Measurements from ENCODE around the gene EIF1AD.
"Not testable (repeated sequence)": the region's sequence is repeated elsewhere in the genome, so short reads cannot be mapped to it uniquely, and the experiment has no call there.

The EIF1AD gene, protein sequence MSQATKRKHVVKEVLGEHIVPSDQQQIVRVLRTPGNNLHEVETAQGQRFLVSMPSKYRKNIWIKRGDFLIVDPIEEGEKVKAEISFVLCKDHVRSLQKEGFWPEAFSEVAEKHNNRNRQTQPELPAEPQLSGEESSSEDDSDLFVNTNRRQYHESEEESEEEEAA

DNA sequence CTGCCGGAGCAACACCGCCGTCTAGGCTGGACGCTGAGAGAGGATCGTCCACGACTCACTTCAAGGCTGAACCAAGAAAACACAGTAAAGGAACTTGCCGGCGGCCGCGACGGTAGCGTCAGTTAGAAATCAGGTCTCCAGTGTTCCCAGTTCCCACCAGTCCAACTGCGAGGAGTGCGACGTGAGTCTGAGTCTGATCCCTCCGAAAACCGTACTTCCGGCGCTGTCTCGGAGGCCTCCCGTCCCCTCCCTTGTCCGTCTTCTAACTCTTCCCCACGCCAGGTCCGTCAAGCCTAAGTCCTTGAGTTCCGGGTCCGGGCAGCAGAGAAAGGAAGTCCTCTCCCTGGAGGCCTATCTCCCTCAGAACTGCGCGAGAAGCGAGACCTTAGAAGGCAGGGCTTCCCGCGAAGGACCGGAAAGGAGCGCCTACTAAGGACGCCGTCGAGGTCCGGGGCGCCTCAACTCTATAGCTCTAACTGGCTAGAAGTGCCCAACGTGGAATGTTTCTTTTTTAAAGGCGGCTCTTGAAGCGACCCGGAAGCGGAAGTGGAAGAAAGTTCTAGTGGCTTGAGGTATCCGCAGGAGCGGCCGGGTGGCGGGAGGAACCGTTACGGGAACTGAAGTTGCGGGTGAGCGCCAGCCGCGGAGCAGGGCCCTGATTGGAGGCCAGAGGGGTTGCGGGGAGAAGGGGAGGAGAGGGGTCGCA lies at the start of gene EIF1AD, which contains the start of gene BANF1:
Gene EIF1AD (minus strand): TSS at position 216 of the 706 bp plus-strand sequence. CDS start 1,768 bp downstream, outside the sequence.
Gene BANF1 (plus strand): TSS at position 562 of the 706 bp plus-strand sequence. CDS start 748 bp downstream, outside the sequence.
- DNase-seq (ENCODE audit: low read depth): peak; percentile 93

- no peak for DNase-seq (ENCODE audit: low read depth)
Observed at GRCh38 chr11:66051371-66051765, 49.4 kb upstream of the EIF1AD start.

- no peak for DNase-seq (ENCODE audit: low read depth)
Observed at GRCh38 chr11:66050581-66051231, 48.7 kb upstream of the EIF1AD start.

DNA sequence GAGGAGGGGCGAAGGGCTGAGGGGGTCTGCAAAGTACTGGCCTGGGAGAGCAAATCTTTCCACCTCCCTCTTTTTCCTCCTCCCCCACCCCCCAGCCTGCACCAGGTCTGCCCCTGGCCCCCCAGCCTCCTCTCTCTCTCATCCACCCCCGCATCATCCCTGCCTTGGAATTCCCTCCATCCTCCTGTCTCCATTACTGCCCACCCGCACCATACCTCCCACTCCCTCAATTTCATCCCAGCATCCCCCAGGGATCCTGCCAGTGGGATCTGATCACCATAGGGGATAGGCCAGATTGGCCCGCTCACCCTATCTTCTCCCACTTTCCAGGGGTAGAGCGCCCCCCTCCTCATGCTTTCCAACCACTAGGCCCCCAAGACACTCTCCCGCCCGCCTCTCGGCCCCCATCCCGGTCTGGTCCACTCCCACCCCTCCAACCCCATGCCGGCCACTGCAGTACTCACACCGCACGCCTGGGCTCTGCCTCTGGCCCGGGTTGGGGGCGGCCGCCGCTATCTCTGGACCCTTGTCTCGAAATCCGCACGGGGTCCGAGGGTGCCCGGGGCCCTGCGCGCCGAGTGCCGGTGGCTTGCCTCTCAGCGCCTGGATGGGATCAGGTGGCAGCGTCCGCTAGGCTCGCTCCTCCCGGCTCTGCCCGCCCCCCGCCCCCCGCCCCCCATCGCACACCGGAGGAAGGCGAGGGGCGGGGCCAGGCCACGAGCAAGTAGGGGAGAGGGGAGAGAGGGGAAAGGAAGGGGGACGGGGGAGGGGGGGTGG lies 46.8 kb upstream of the EIF1AD start, which contains the start of gene GAL3ST3:
Gene GAL3ST3 (minus strand): TSS at position 615 of the 777 bp plus-strand sequence. CDS start 3,746 bp downstream, outside the sequence.
- DNase-seq (ENCODE audit: low read depth): no peak

DNA sequence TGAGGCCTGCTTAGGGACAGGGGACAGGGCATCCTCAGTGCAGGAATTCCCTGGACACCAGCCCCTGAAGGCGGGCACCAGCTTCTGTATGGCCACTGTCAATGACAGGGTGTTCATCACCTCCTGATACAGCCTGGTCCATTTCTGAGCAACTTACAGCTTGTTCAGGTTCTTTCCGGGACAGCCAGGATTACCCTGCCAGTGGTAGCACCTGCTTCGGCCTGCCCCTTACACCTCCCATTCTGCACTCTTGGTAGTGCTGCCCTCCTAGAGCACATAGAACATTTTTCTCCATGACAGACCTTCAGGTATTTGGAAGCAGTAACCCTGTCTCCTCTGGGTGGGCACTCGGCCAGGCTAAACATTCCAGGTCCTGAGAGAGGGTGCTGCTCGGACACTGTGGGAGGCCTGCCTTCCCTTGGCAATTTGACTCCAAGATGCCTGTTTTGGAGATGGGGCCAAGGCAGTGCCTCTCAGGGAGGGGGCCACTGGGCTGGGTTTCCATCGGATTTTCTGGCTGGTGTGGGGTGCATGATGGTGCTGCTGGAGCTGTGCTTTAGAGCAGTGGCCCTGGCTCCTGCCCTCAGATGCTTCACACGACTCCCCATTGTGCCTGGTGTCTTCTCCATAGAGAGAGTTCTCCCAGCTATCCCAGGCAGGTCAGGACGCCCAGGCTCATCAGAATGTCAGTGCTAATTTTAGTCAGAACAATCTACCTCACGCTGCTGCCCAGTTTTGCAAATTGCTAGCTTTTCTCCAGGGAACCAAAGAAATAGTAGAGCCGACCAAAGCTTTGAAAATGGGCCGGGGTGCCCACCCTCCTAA lies 45.8 kb upstream of the EIF1AD start:
- DNase-seq (ENCODE audit: low read depth): no peak

- no peak for DNase-seq (ENCODE audit: low read depth)
Observed at GRCh38 chr11:66046901-66047300, 44.9 kb upstream of the EIF1AD start.

- DNase-seq (ENCODE audit: low read depth): peak; percentile 81
Observed at GRCh38 chr11:66045177-66045639, 43.3 kb upstream of the EIF1AD start.

DNA sequence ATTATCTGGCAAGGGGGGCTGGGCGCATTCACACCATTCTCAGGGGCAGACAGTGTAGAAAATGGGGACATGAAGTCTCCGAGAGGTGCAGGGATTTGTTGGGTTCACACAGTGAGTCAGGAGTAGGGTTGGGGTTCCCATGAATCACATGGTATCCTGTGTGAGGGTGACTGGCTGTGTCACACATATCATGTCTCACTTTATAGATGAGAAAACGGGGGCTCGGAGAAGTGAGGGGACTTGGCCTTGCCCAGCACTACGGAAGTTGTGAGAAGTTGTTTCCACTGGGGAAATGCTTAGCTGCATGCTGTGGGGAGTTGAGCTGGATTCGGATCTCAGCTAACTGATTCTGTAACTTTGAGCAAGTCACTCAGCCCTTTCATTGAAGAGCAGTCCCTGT lies 42.8 kb upstream of the EIF1AD start:
- no peak for DNase-seq (ENCODE audit: low read depth)

DNA sequence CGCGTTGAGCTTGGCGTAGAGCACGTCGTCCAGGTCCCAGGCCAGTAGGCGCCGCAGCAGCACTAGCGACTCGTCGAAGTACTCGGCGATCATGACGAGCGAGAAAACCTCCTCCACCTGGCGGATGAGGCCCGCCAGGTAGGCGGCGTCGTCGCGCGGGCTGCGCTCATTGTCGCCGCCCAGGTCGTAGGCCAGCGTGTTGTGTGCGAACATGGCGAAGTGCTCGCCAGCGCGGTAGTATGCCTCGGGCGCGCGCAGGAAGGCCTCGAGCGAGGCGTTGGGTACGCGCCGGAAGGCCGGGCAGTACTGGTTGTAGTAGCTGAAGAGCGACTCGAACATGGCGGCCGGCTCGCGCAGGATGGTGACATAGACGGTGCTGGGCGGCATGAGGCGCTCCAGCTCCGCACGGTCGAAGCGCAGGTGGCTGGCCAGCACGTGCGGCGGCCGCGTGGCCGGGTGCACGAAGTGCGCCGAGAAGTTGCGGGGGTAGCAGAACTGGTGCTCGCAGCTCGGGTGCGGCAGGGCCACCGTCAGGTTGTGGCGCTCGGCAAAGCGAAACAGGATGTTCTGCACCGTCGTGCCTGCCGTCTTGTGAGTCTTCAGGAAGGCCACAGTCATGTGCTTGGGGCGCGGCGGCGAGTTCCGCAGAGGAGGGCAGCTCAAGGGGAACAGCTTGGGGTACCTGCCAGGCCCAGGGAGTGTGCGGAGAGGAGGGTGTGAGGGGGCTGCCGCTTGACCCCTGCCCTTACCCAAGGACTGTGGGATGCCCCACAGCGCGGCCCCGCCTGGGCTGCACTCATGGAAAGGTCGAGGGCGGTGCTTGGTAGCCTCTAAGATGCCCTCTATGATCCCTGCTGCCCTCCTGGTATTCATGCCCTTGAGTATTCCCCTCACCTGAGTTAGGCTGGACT lies 41.3 kb upstream of the EIF1AD start:
- no peak for DNase-seq (ENCODE audit: low read depth)

DNA sequence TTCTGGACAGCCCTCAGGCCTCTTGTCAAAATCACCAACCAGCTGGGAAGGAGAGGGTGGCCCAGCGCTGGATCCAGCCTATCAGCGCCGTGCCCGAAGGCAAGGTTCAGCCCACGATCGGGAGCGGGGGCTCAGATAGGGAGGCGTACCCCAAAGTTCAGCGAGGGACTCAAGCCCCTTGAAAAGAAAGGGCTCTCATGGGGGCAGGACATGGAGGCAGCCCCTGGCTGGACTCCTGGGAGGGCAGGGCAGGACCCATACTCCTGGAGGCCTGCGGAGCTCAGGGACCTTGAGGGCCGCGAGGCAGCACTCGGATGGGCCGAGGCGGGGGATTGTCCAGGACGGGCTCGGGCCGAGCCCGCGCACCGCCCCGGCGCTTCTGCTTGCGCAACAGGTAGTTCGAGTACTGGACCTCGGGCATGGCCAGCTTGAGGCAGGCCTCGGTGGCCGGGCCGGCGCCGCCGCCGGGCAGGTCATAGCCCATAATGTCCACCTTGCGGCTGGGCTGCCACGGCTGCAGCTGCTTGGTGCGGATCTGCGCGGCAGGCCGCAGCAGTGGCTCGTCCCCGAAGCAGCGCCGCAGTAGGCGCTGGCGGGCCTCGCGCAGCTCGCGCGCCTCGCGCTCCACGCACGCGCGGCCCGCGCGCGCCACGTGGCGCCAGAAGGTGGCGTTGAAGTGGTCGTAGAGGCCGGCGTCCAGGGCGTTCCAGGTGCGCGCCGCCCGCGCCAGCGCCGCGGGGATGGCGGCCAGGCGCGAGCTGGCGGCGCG lies 40.5 kb upstream of the EIF1AD start:
- no peak for DNase-seq (ENCODE audit: low read depth)

GRCh38 chr11:66039765-66040164 lies 37.8 kb upstream of the EIF1AD start:
- no peak for DNase-seq (ENCODE audit: low read depth)

DNA sequence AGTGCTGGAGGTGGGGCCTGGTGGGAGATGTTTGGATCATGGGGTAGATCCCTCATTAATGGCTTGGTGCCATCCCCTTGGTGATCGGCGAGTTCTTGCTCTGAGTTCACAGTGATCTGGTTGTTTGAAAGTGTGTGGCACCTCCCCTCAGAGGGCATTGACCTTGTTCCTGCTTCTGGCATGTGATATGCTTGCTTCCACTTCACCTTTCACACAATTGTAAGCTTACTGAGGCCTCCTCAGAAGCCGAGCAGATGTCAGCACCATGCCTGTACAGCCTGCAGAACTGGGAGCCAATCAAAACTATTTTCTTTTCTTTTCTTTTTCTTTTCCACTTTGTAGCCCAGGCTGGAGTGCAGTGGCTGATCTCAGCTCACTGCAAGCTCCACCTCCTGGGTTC lies 35.4 kb upstream of the EIF1AD start:
- no peak for DNase-seq (ENCODE audit: low read depth)

DNA sequence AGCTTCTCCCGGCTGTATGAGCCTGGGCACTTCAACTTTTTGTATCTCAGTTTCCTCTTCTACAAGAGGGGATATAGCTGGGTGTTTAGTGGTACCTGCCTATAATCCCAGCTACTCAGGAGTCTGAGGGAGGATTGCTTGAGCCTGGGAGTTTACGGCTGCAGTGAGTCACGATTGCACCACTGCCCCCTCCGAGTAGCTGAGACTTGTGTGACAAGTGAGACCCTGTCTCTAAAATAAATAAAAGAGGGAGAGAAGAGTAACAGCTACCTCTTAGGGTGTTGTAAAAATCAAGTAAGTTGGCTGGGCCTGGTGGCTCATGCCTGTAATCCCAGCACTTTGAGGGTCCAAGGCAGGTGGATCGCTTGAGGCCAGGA lies 34.4 kb upstream of the EIF1AD start:
- DNase-seq (ENCODE audit: low read depth): no peak

GRCh38 chr11:66035653-66036333 lies 33.8 kb upstream of the EIF1AD start:
- no peak for DNase-seq (ENCODE audit: low read depth)

DNA sequence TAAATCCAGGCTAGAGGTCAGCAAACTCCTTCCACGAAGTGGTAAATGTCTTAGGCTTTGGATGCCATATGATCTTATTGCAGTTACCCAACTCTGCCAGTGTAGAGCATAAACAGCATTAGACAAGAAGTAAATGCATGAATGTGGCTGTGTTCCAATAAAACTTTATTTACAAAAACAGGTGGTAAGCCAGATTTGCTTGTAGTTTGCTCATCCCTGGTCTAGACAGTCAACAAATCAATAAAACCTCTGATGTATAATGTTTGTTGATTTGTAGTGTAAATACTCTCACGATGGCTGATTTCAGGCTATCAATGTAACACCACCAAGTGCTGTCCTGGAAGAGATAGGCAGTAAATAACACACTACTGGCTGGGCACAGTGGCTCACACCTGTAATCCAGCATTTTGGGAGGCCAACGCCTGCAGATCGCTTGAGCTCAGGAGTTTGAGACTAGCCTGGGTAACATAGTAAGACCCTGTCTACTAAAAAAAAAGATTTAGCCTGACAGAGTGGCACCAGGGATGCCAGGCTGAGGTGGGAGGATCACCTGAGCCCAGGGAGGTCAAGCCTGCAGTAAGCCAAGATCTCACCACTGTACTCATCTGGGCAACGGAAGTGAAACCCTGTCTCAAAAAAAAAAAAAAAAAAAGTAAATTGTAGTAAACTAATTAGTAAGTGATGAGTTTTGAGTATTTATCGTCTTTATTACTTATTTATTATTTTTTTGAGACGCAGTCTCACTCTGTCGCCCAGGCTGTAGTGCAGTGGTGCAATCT lies 31.2 kb upstream of the EIF1AD start:
- DNase-seq (ENCODE audit: low read depth): no peak

DNA sequence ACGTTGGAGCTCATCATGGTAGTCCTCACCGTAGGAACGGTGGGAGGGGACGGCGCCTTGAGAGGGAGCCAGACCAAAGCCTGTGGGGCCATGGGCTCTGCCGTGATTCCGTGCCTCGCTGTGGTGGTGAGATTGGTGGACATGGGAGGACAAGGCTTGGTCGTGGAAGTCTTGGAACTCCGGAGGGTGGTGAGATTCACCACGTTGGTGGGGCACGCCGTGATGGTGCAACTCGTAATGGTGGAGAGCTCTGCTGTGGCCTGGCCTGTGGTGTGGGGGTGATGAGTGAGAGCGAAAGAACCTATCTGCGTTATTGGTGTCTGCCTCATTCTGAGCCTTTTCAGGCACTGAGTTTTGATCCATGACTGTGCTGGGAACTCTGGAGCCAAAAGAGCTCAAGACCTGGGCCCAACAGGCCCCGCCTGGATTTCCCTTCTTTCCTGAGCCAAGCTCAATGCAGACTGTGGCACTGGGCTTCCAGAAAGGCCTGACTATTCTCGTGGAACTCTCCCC lies 24.1 kb upstream of the EIF1AD start, which contains the start of gene CATSPER1:
Gene CATSPER1 (minus strand): TSS at position 463 of the 513 bp plus-strand sequence. CDS start 100 bp downstream, at position 363.
- no peak for DNase-seq (ENCODE audit: low read depth)

DNA sequence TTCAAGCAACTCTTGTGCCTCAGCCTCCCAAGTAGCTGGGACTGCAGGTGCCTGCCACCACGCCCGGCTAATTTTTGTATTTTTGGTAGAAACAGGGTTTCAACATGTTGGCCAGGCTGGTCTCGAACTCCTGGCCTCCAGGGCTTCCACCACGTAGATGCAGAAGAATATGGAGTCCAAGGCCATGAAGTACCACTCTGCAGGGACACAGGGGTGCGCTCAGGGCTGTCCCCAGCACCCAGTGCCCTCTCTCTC lies 21.2 kb upstream of the EIF1AD start:
- DNase-seq (ENCODE audit: low read depth): not testable (repeated sequence)

Data from activated T-cell treated with anti-CD3 and anti-CD28 coated beads for 24 hours (primary cell).